ENCODE data around the gene ARAP2.

- TF ChIP-seq CTCF (conservative IDR thresholded peaks at IDR 0.05; ENCODE audit: low read depth in 2 of 2), result no peak
- no peak for TF ChIP-seq EZH2 (IDR thresholded peaks at IDR 0.05; ENCODE audit: low read depth, unreplicated experiment)
- no peak for TF ChIP-seq EZH2phosphoT487 (IDR thresholded peaks at IDR 0.05; ENCODE audit: unreplicated experiment)
- no peak for TF ChIP-seq POLR2AphosphoS5 (IDR thresholded peaks at IDR 0.05; ENCODE audit: low read depth)
- TF ChIP-seq, protein P1, sequence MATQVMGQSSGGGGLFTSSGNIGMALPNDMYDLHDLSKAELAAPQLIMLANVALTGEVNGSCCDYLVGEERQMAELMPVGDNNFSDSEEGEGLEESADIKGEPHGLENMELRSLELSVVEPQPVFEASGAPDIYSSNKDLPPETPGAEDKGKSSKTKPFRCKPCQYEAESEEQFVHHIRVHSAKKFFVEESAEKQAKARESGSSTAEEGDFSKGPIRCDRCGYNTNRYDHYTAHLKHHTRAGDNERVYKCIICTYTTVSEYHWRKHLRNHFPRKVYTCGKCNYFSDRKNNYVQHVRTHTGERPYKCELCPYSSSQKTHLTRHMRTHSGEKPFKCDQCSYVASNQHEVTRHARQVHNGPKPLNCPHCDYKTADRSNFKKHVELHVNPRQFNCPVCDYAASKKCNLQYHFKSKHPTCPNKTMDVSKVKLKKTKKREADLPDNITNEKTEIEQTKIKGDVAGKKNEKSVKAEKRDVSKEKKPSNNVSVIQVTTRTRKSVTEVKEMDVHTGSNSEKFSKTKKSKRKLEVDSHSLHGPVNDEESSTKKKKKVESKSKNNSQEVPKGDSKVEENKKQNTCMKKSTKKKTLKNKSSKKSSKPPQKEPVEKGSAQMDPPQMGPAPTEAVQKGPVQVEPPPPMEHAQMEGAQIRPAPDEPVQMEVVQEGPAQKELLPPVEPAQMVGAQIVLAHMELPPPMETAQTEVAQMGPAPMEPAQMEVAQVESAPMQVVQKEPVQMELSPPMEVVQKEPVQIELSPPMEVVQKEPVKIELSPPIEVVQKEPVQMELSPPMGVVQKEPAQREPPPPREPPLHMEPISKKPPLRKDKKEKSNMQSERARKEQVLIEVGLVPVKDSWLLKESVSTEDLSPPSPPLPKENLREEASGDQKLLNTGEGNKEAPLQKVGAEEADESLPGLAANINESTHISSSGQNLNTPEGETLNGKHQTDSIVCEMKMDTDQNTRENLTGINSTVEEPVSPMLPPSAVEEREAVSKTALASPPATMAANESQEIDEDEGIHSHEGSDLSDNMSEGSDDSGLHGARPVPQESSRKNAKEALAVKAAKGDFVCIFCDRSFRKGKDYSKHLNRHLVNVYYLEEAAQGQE (IDR thresholded peaks at IDR 0.05; ENCODE audit: unreplicated experiment), result no peak
- no peak for TF ChIP-seq STAT1 (IDR thresholded peaks at IDR 0.05; ENCODE audit: unreplicated experiment)
- TF ChIP-seq JUNB (IDR thresholded peaks at IDR 0.05; ENCODE audit: unreplicated experiment), result no peak
Measured at GRCh38 chr4:36260731-36261130, 16.4 kb upstream of the ARAP2 start.

All from GM23338 (cell line).